ENCODE results near the gene RAB3C. TPM values are rescaled to one million over a fixed set of nuclear protein-coding genes. Genes with fewer than 3 reads are reported as not detected.

The RAB3C gene
- total RNA-seq, 1 donor from 2014 or later = 3.0 TPM

DNA sequence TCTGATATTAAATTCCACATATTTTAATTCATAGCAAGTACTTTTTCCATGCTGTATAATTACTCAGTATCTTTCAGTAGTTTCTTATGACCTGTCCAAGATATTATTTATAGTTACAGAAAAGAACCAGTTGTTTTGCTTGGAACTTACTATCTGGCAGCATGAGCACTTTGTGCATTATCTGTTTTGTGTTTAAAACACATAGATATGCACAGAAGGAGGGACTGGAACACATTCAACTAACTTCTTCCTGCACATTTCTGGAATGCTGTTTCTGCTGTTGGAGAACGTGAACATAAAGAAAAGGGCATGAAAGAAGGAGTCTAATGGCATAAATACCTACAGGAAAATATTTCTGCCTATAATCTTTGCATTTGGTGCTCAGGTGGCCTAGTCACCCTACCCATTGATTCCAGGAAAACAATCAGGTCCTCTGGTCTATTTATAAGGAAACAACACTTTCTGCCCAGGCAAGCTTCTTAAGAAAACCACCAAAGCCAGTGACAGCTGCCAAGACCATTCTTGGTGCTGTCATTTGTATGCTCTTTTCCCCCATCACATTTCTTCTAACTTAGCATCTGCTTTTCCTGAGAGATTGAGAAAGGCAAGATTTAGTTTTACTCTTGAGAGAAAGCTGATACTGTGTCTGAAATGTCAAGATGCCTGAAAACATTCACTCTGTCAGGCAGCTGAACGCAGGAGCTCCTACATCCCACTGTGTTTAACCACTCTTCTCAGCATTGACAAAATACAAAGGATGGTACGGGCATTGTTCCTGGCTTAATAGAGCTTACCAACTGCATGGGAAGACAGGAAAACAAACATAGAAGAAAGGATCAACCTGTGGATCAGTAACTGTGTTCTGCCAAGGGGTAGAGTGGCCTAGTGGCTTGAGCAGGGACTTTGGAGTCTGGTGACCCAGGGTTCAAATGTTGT lies 40.3 kb downstream of the RAB3C start:
- intact Hi-C loops (cut with DNase I) = no loop called here
- DNase-seq (ENCODE audit: low spot score in 2 of 2) = no peak
- Histone ChIP-seq H3K4me3 (no peak overlapping the region), H3K36me3 (no peaks in the 10 kb centered on the region), H3K9me3 (no peaks in the 10 kb centered on the region), H3K4me1 (no peaks in the 10 kb centered on the region), H3K27ac (no peak overlapping the region), H3K27me3 (no peaks in the 10 kb centered on the region)
- TF ChIP-seq, protein P1, sequence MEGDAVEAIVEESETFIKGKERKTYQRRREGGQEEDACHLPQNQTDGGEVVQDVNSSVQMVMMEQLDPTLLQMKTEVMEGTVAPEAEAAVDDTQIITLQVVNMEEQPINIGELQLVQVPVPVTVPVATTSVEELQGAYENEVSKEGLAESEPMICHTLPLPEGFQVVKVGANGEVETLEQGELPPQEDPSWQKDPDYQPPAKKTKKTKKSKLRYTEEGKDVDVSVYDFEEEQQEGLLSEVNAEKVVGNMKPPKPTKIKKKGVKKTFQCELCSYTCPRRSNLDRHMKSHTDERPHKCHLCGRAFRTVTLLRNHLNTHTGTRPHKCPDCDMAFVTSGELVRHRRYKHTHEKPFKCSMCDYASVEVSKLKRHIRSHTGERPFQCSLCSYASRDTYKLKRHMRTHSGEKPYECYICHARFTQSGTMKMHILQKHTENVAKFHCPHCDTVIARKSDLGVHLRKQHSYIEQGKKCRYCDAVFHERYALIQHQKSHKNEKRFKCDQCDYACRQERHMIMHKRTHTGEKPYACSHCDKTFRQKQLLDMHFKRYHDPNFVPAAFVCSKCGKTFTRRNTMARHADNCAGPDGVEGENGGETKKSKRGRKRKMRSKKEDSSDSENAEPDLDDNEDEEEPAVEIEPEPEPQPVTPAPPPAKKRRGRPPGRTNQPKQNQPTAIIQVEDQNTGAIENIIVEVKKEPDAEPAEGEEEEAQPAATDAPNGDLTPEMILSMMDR (IDR thresholded peaks at IDR 0.05) = no peak

DNA sequence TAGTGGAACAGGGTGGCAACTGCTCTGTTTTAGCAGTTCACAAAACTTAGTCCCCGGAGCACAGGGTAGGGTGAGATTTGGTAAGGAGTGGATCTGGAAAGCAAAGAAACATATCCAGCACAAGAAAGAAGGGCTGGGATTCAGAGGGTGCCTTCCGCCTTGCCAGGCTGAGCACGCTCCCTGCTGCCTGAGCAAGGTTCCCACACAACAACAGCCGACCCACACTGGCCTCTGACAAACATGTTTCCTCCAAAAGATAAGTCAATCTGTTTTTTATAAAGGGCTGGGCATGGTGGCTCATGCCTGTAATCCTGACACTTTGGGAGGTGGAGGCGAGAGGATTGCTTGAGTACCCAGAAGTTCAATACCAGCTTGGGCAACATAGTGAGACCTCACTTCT lies 45.8 kb downstream of the RAB3C start:
- Histone ChIP-seq H3K4me3 (no peak overlapping the region), H3K9me3 (no peaks in the 10 kb centered on the region), H3K36me3 (no peaks in the 10 kb centered on the region), H3K27ac (no peak overlapping the region), H3K27me3 (no peaks in the 10 kb centered on the region), H3K4me1 (no peaks in the 10 kb centered on the region)
- TF ChIP-seq, protein P1 (IDR thresholded peaks at IDR 0.05) = no peak
- no peak for DNase-seq (ENCODE audit: low spot score in 2 of 2)
- intact Hi-C loops (cut with DNase I) = no loop called here

DNA sequence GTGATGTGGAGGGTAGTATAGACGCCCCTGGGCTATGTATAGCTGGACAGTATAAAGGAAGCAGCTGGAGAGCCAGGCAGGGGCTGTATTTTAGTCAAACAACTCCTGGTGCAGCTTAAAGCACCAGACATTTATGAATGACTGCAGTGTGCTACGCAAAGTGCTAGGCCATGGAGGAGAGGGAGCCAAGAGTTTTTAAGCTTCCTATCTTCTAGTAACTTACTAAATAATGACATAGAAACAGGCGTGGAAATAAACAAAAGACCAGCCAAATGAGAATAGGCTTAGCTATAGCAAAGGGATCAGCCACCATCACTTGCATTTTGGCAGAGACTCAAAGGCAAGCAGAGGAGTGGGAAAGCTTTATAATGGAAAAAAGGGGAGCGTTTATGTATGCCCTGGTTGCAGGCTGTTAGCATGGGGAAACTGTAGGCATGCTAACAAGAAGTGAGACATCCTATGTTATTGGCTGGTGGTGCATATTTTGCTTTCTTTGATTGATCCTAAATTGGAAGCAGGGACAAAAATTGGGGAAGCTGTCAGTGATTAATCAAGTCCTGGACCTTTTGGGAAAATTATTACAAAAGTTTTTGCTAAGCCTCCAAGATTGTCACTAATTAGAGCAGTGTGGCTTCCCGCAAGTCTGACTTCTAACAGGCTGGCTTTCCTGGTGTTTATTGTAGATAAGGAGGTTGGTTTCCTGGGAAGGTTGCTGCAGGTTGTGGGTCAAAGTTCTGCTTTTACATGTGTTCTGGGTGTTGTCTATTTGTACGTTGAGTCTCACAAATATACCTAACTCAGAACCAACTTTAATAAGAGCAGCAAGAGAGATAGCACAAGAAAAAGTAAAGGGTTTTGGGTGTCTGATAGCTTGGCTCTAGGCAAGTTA lies 46.6 kb downstream of the RAB3C start:
- TF ChIP-seq, protein P1 (IDR thresholded peaks at IDR 0.05) = no peak
- intact Hi-C loops (cut with DNase I) = no loop called here
- H3K36me3 ChIP-seq = no peaks in the 10 kb centered on the region
- H3K9me3 ChIP-seq = no peaks in the 10 kb centered on the region
- no peaks in the 10 kb centered on the region for H3K27me3 ChIP-seq
- H3K4me1 ChIP-seq = no peaks in the 10 kb centered on the region
- no peak overlapping the region for H3K27ac ChIP-seq
- no peak overlapping the region for H3K4me3 ChIP-seq
- DNase-seq (ENCODE audit: low spot score in 2 of 2) = no peak

DNA sequence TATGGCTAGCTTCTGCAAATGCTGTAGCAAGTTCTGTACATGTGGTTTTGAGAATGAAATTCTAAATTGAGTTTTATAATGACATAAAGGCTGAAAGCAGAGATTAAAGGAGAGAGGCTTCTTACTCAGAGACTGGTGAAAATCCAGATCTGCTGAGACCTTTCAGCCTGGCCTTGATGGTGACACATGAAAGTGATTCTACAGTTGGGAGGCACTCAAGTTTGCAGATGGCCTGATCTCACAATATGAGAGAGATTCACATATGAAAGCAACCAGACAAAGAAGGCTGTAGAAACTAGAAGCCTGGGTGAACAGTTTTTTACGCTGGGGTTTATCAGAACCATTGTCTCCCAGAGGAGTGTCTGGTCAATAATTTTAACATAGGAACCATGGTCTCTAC lies 49.0 kb downstream of the RAB3C start:
- Histone ChIP-seq H3K27me3 (no peaks in the 10 kb centered on the region), H3K4me1 (no peaks in the 10 kb centered on the region), H3K4me3 (no peak overlapping the region), H3K9me3 (no peaks in the 10 kb centered on the region), H3K27ac (no peak overlapping the region), H3K36me3 (no peaks in the 10 kb centered on the region)
- DNase-seq (ENCODE audit: low spot score in 2 of 2) = no peak
- TF ChIP-seq, protein P1 (IDR thresholded peaks at IDR 0.05) = no peak
- intact Hi-C loops (cut with DNase I) = no loop called here

DNA sequence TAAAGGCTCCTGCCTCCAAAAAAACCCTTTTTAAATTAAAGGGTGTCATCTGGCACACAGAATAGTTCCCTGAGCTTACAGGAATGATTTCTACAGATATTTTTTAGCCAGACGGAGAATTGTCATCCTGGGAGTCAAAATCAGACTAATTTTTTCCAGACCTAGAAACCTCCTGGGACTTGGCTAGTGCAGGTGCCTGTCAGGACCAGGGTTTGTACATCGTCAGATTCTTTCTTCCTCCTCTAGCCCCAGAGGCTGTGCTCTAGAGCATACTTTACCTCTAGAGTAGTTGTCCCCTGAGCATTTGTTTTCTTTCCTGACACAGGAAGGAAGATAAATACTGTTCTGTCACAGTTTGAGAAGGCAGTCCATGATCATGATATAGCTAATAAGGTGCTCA lies 52.5 kb downstream of the RAB3C start:
- no peak overlapping the region for H3K27ac ChIP-seq
- H3K4me3 ChIP-seq = no peak overlapping the region
- no peaks in the 10 kb centered on the region for H3K4me1 ChIP-seq
- TF ChIP-seq, protein P1 (IDR thresholded peaks at IDR 0.05) = no peak
- intact Hi-C loops (cut with DNase I) = no loop called here
- no peaks in the 10 kb centered on the region for H3K9me3 ChIP-seq
- no peaks in the 10 kb centered on the region for H3K36me3 ChIP-seq
- no peak for DNase-seq (ENCODE audit: low spot score in 2 of 2)
- H3K27me3 ChIP-seq = no peaks in the 10 kb centered on the region
